CD1c-positive myeloid dendritic cell (primary cell): ENCODE results near the gene CCDC90B.

ENCODE experiments used
- DNase-seq: peaks from one replicate; pipeline ENCODE4 v3.0.0-alpha.2; 2016; ENCODE audit errors: extremely low spot score

CCDC90B gene

GRCh38 chr11:83235825-83236224 lies 50.3 kb downstream of the CCDC90B start:
- DNase-seq: no peak

GRCh38 chr11:83223457-83223856 lies 62.7 kb downstream of the CCDC90B start:
- DNase-seq: no peak

DNA sequence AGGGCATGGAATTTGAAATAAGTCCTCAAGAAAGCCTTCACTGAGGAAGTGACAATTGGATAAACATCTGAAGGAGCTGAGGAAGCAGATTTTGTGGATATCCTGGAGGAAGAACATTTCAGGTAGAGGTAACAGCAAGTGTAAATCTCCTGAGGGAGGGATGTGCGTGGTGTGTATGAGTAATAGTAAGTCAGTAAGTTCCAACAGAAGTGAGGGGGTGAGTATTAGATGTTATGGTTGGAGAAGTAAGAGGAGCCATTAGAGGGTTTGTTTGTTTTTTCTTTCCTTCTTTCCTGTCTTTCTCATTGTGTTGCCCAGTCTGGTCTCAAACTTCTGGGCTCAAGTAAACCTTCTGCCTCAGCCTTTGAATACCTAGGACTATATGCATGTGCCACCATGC lies 63.7 kb downstream of the CCDC90B start:
- DNase-seq: no peak

GRCh38 chr11:83221694-83222093 lies 64.5 kb downstream of the CCDC90B start:
- no peak for DNase-seq

DNA sequence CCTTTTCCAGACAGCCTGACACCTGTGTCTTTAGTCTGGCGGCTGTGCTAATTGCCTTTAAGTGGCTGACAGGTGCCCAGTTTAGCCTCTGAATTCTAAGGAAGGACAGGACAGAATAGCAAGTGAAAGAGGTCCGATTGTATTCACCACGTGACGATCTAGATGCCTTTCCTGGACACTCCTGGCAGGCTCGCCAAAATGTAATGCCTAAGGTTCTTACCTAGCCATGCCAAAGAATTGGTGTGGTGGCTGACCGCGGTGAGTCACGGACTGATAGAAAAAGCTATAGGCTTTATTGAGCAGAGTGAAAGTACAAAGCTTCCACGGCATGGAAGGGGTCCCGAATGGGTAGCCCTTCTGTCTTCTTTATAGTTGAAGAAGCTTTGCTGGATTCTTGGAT lies 65.9 kb downstream of the CCDC90B start:
- DNase-seq: no peak

DNA sequence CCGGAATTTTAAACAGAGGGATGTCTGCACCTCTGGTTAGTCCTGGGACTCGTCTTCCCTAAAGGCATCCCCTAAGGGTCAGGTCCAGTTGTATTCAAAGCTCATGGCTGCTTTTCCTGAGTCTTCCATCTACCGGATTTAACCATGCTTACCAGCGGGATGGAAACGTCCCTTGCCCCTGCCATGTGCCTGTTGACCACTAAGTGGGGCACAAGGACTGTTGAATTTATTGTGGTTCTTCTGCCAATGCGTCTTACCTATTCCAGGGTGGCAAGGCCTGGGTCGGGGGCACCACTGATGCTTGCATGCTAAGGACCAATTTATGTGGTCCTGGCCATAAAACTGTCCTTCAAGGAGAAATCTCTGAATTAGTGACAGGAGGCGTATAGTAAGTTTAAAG lies 67.1 kb downstream of the CCDC90B start:
- DNase-seq: no peak
